Activated naive CD4-positive, alpha-beta T cell (primary cell): Measurements from ENCODE around the gene DTHD1.

ENCODE experiments used
- DNase-seq, 4 experiments: peaks; one replicate each; lab custom pipeline; 2025; lab: John Stamatoyannopoulos, UW

Gene DTHD1

DNA sequence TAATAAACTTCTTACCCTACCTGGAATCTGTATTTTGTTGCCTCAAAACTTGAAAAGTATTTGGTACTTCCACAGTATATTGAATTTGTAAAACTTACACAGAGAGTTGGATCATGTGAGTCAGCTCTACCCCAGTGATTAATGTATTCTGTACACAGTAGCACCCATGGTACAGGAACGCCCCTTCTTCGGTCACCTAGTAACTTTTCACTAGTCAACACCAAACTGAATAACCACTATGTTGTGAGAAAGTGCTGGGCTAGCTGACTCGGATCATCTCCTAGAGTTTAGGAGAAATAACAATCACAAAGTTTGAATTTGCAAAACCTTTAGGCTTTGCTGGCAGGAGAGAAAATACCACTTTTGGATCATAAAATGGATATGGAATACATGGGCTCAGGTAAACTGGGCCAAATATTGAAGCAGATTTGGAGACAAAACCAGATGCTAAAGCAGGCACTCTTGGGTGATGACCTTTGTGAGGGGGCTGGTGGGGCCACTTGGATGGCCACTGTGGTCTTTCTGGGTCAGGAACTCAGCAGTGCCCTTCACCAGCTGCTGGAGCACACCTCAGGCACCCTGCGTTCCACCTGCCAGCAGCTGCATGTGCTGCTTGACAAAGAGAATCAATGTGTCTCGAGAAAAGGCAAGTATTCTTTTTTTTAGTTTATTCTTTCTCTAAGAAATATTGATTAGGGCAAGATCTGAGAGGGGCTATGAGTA lies at the start of gene DTHD1:
Gene DTHD1, plus strand, starts transcription at position 233 of the 723 bp plus-strand sequence. Its CDS starts 143 bp downstream, at position 376.
- DNase-seq: no peak

DNA sequence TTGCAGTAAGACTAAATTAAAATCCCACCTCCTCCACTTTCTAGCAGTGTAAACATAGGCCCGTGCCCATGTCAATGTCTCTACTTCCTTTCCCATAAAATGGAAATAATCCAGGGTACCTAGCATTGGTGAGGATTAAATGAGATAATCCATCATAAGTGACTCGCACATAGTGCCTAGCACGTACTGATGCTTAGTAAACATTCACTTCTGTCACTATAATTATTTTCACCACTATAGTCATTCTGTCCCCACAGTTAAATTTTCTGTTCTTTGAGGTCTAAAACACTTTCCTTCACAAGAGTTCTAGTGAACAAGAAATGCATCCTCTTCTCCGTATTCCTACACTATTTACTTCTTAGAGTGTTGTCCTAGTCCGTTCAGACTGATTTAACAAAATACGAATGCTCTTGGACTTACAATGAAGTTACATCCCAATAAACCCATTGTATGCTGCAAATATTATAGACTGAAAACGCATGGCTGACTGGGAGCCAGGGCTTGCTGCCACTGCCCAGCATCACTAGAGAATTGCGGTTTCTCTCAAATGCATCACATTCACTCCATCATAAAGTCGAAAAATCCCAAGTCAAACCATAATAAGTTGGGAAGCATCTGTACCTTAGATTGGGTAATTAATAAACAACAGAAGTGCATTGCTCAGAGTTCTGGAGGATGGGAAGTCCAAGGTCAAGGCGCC lies 47.7 kb upstream of the DTHD1 start:
- DNase-seq: no peak

DNA sequence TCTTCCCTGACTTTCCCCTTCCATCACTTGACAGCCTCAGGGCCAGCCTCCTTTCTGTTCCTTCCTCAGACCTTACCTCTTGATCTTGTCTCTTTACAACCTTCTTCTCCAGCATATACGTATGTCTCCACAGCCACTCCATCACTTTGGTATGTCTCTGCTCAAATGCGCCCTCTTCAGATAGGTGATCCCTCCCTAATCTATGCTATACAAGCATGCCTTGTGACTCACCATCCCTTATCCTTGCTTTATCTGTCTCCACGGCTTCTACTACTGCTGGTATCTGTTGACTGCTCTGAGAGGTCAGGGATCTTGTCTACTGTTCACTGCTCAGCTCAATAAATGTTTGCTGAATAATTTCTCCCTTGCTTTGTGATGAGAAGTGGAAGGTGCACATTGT lies 46.1 kb upstream of the DTHD1 start:
- no peak for DNase-seq

DNA sequence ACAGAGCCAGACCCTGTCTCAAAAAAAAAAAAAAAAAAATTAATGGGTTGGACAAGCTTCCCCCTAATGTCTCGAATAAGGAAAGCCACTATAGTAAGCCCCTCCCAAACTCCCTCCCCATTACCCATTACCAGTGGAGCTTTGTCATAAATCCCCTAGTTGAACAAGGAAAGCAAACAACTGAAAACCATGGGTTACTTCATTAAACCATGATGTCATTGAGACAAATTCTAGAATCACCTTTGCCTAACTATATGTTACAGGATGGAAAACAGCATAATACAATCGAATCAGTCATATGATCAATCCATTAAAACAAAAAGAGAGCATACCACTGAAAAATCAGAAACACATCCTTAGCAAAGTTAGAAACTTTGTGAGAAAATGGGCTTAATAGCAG lies 45.3 kb upstream of the DTHD1 start:
- no peak for DNase-seq

DNA sequence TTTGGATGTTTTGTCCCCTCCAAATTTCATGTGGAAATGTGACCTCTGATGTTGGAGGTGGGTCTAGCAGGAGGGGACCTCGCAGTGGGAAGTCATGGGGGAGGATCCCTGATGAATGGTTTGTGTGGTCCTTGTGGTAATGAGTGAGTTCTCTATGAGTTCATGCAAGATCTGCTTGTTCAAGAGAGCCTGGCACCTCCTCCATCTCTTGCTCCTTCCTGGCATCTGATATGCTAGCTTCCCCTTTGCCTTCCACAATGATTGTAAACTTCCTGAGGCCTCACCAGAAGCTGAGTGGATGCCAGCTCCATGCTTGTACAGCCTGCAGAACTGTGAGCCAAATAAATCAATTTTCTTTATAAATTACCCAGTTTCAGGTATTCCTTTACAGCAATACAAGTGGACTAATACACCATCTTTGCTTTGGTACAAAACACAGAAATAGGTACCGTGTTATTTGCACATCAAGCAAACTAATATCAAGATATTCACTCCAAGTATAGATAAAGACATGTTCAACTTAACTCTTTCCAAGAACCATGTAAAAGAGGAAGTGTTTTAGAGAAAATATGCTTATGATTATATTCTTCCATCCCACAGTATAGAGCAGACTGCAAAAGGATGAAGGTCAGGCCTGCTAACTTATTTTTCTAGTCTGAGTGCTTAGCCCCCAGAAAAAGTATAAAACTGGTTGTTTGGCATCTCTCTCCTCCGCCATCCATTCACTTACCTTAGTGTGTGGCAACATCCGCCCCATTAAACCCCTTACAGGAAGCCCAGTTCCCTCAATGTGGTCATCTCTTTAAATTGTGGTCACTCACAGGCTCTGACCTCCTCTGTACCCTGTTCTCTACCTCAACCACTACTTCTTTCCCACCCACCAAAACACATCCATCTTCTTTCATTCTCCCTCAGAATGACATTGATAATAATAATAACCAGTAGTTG lies 43.8 kb upstream of the DTHD1 start:
- no peak for DNase-seq

DNA sequence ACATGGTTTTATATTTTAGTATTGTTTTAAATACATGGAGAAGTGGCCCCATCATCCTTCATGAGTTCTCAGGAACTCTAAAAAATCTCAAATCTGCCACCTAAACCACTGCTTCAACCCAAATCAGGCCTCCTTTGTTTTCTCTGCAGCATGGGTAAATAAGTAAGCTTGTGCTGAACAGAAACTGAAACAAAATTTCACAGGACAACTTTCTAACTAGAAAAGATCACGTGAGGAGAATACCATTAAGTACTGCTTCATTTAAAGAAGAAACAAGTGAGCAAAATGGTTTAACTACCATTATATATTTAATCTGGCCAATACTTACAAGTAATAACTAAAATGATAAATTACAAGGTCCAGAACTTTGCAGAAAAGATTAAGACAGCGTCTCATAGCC lies 39.6 kb upstream of the DTHD1 start:
- no peak for DNase-seq

DNA sequence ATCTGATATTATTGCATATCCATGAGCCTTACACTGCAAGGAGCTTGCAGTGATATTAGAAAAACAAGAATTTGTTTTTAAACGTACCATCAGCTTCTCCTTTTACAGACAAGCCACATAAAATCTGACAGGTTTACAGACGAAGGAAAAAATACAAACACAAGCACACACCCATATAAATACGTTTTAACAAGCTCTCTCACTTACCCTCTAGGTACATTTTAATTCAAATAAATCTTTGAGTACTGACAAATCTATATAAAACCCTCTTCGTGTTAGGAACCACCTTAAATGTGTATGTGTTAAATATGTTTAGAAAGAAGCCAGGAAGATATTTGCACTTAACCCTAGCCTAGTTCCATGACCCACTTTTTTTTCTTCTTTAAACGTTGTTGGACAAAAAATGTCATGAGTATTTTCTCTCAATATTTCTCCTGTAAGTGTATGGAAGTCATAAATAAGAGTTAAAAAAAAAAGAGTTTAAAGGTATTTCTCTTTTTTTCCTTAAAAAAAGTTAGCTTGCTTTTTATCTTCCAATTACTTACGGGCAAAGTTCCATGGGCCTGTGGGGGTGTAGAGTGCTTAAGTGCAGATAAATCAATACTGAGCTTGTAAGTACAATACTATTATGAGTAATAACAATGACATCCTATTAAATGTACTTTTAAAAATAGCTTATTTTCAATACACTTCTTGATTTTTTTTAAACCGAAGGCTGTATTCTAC lies 38.6 kb upstream of the DTHD1 start:
- DNase-seq: no peak

DNA sequence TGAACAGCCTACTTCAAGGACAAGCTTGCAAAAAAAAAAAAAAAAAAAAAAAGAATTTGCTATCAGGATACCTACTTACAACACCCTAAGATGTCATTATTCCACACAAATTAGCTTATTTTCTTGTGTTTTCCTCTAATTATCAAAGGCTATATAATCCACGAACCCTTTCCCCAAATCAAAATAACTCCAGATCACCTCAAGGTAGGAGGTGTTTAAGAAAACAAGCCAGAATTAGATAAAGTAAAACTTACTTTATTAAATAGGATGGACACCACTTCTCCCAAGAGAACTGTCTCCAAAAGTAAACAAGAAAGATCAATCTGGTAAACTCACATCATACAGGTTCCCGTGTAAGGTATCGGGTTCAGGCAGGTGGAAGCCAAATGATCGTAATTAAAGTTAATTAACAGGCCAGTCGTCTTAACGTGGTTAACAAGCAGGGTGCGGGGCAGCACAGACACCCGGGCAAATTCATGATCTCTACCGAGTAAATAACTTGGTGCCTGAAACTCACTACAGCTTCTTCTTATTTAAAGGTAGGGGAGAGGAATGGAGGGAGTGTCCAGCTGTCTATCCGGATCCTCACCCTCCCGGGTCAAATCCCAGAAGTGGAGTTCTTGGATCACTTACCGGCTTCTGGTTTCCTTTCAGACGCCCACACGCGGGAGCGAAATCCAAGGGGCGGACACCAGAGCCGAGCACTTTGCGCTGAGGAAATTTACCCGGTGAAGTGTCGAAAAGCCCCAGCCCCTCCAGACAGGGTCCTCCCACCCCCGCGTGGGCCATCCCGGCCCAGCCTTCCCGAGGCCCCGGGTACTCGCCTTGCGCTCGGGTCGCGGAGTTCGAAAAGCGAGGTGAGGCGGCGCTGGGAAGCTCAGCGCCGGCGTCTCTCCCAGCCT lies 37.8 kb upstream of the DTHD1 start:
- peak in 3 of 4 experiments; percentile 21 to 29 (median 25) for DNase-seq

DNA sequence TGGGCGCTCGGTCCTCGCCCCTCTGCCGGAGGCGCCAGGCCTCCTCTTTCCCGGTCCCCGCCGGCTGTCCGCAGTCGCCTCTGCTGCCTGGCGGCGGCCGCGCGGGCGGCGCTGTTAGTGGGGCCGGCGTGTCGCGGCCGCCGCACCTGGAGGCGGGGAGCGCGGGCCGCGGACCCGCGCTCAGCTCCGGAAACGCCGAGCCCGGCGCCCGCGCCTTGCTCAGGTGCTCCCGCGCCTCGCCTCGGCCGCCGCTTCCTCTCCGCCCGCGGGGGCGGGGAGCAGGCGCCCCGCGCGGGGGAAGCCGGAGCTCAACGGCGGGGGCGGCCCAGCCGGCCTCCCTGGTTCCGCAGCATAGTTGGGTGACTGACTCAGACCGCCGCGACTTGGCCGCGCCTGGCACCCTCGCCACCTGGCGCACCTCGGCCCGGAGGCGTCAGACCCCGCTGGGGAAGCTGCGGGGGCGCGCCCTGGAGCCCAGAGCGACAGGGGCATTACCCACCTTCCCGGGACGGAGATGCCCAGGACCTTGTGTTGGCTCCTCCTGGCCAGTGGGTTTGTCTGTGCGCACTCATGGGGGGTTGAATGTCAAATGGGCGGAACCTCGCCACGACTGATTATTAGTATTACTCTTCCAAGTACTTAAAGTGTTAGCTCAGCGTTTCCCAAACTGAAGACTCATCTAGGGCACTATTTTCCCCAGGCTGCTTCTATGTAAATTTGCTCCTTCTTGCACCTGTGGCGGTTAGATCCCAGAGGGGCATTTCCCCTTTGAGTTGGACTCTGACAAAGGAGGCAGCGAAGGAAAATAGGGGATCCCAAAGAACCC lies 36.9 kb upstream of the DTHD1 start, which contains the start of gene ARAP2:
Gene ARAP2, minus strand, starts transcription at position 258 of the 826 bp plus-strand sequence. CDS start 15,028 bp downstream, outside the sequence.
- DNase-seq: peak; percentile 24 to 61 (median 30)

DNA sequence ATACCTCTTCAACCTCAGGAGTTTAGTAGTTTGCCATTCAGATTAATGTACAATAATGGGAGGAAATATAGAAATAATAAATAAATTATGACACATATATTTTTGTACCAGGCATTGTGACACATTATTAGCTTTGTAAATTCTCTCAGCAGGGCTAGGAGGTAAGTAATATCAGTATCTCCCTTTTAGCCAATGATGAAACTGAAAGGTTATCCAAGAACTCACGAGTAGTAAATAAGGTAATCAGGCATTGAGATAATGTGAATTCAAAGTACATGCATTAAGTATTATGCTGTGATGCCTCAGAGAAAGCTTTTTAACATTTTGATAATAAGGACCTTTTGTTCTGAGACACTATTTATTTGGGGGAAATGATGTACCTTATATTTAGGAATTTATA lies 31.8 kb upstream of the DTHD1 start:
- DNase-seq: no peak

DNA sequence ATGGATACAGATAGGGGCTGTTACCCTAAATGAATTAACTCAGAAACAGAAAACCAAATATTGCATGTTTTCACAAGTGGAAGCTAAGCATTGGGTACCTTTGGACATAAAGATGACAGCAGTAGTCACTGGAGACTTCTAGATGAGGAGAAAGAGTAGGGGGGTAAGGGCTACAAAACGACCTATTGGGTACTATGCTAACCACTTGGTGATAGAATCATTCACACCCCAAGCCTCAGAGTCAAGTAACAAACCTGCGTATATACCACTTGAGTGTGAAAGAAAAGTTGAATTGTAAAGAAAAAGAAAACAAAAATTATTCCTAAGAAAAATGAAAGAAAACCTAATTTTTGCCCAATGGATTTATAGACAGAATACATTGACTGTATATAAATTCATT lies 29.4 kb upstream of the DTHD1 start:
- DNase-seq: no peak

DNA sequence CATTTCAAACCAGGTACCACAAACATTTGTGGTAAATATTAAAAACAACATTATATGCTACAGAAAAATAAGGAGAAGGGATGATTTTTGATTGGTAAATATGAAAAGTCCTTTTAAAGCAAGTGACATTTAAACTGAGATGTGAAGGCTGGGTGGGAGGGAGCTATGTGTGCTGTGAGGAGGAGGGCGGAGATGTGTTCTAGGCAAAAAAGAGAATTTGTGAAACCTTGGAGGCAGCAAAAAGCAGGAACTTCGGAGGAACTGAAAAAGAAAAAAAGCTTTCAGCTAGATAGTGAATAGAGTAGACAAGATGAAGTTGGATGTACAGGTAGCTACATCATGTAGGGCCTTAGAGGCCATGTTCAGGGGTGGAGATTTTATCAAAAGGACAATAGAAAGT lies 27.0 kb upstream of the DTHD1 start:
- DNase-seq: no peak

DNA sequence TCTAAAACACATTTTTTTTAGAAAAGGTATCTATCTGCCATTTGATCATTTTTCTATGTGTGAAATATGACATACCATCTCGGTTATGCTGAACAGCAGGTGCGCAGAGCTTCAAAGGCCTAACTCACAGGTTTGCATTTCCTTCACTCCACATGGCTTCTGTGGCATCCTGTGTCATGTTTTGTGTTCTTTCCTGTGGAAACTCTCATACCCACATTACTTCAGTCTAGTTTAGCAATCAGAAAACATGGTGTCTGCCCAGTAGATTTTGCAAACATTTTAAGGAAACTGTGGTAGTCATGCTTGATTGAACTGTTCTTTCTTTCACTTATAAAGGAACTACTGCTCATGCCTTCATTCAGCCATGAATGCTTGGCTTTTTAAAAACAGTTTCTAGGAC lies 25.8 kb upstream of the DTHD1 start:
- peak in 2 of 4 experiments; percentile 8 to 23 for DNase-seq

DNA sequence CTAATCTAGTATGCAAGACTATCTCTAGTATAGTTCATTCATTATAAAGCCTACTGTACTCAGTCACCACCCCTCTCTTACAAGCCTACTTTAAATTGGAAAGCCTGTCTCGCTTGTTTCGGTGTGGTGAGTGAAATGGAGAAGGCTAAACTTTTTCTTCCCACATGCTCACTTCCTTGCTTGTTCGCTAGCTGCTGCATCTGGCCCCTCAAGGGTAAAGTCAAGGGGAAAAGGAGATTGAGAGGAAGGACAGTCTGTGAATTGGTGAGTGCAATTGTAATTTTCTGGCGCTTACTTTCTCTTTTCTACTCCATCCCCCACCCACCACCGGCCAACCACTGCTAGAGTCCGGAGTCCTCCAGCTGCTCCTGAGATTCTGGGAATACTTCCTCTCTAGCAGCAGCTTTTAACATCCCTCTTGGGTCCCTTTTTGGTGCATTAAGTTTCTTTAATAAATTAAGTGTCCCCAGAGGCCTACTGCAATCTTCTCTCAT lies 25.0 kb upstream of the DTHD1 start:
- no peak for DNase-seq

DNA sequence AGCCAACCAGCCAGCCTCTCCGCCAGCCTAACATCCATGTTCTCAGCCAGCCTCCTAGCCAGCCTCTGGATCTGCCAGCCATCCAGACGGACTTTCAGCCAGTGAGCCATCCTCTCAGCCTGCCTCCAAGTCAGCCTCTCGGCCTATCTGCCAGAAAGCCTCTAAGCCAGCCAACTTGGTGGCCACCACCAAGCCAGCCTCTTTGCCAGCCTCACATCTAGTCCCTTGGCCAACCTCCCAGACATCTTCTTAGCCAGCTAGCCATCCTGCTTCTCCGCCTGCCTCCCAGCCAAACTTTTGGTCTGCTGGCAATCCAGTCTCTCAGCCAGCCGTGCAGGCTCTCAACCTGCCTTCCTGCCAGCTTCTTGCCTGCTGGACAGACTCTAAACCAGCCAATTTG lies 20.7 kb upstream of the DTHD1 start:
- no peak for DNase-seq

DNA sequence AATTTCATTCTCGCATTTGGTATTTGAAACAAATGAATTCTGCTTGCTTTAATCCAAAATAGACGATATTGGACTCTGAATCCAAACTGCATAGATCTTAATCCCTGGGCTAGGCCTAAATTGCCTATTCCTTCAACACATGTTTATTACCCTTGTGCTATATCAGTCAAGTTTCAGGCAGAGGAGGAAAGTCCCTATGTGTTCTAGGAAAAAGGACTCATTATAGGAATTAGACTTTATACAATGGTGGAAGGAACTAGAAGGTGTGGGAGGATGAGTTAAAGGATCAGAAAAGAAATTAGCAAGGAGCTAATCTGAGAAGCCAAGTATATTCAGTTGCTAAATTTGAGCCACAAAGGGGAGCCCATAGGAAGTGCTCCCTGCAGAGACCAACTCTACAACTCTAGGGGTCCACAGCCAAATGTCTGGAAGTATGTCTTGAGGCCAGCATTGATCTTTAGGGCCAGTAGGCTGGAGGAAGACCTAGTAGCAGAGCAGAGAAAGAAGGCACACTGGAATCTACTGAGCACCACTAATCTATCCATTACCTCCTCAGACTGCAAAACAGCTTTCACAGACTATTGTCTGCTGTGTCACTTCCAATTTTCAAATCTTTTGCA lies 17.1 kb upstream of the DTHD1 start:
- DNase-seq: no peak

DNA sequence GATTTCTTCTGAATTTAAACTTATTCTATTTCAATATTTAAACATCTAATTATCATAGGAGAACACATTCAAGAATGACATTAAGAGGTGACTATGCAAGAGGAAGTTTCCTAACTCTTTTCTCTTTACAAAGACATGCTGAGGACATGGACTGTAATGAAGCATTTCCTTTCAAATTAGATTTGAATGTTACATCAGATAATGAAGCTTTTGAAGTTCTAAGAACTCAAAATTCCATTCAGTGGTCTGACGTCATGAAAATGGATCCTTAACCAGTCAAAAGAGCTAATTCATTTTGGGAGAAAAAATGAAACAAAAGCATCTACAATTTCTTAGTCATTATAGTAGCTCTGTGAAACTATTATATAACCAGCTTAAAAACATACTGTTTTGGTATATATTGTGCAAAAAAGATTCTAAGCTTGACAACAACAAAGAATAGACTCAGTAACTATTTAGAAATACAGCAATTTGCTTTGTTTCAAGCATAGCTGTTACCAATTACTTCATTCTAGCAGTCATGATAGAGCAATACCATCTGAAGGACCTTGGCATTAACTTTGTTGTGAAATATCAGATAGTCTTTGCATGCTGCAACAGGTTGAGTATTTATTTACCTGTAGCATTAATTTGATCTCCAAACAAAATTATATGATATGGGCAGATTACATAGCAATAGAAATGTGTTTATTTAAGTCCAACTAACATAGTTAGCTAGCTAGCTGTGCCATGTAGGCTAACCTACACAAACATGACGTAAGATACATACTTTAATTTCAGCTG lies 13.7 kb upstream of the DTHD1 start:
- no peak for DNase-seq

DNA sequence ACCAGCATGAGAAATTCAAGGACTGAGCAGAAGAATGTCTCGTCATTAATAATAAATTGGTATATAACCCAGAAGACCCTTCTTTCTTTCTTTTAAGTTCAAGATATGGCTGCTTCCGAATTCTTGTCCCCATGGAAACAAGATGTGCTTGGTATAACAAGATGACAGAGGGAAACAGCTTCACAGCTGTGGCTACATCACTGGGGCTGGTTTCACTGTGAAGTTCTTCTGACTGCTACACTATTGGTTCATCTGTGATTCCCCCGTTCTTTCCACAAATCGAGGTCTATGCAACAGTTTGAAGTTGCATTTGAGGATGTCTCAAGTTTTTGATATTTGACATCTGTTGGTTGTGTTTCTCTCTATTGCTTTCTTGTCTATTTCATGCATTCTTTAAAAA lies 12.3 kb upstream of the DTHD1 start:
- no peak for DNase-seq
